HL-60 (cell line): ENCODE data around the gene TBC1D22A.

ENCODE experiments used
- DNase-seq, 2 experiments: peaks; one replicate each; pipeline ENCODE4 v3.0.0-alpha.2; 2010 to 2020; ENCODE audit warnings: low read depth in 1 of 2, low spot score in 1 of 2
- H3K27ac ChIP-seq: fragments of 250-450 bp; sonication (Bioruptor Pico); replicated peaks from 2 replicates; pipeline ENCODE4 v1.5.1; 2020; ENCODE audit warnings: mild to moderate bottlenecking, moderate library complexity
- H3K27me3 ChIP-seq: fragments of 250-450 bp; sonication (Bioruptor Pico); 2 replicates; pipeline ENCODE4 v1.5.1; 2021; ENCODE audit warnings: mild to moderate bottlenecking, moderate library complexity; ENCODE audit not compliant: insufficient read depth, poor library complexity, severe bottlenecking
- H3K4me3 ChIP-seq: replicated peaks from 2 replicates; pipeline ENCODE4 v1.5.1; 2011; ENCODE audit warnings: mild to moderate bottlenecking, control low read depth, low read length; ENCODE audit not compliant: insufficient read depth
- CTCF ChIP-seq: IDR thresholded peaks from one replicate; pipeline ENCODE4 v1.5.1; 2011; ENCODE audit warnings: low read length, control low read depth, inconsistent platforms; ENCODE audit not compliant: insufficient read depth
- GABPA ChIP-seq: IDR thresholded peaks from 2 replicates; pipeline ENCODE4 v1.6.1; 2012; ENCODE audit warnings: low read depth
- POLR2AphosphoS5 ChIP-seq: IDR thresholded peaks from 2 replicates; pipeline ENCODE4 v1.6.1; 2012; ENCODE audit warnings: low read depth
- SPI1 ChIP-seq: IDR thresholded peaks from 2 replicates; pipeline ENCODE4 v1.6.1; 2012; ENCODE audit warnings: low read depth, mild to moderate bottlenecking, borderline replicate concordance
- TF ChIP-seq, protein P1 (sequence below): IDR thresholded peaks from 2 replicates; pipeline ENCODE4 v1.6.1; 2012; ENCODE audit warnings: low read depth; ENCODE audit not compliant: insufficient replicate concordance

TBC1D22A gene

DNA sequence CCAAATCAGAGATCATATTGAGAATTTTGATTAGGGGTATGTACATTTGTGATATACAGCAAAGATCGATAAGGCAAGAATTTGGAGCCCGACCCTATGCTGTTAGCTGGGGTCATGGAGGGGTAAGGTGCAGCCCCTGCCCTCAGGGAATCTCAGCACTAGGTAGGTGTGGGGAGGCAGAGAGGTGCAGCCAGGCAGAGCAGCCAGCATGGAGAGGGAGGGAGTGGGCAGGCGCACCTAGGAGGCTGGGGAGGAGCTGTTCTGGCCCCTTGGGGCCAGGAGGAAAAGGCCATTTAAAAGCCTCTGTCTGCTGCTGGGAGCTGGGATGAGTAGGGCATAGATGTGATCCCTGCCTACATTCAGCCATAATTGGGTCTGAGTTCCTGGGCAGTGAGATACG, 293.0 kb downstream of the TBC1D22A start:
- Histone ChIP-seq H3K27ac (no peak overlapping the region), H3K27me3 (no peaks in the 10 kb centered on the region), H3K4me3 (no peak overlapping the region)
- DNase-seq: no peak
- no peak for TF ChIP-seq GABPA
- no peak for TF ChIP-seq SPI1
- TF ChIP-seq POLR2AphosphoS5: no peak
- no peak for TF ChIP-seq CTCF
- TF ChIP-seq, protein P1, sequence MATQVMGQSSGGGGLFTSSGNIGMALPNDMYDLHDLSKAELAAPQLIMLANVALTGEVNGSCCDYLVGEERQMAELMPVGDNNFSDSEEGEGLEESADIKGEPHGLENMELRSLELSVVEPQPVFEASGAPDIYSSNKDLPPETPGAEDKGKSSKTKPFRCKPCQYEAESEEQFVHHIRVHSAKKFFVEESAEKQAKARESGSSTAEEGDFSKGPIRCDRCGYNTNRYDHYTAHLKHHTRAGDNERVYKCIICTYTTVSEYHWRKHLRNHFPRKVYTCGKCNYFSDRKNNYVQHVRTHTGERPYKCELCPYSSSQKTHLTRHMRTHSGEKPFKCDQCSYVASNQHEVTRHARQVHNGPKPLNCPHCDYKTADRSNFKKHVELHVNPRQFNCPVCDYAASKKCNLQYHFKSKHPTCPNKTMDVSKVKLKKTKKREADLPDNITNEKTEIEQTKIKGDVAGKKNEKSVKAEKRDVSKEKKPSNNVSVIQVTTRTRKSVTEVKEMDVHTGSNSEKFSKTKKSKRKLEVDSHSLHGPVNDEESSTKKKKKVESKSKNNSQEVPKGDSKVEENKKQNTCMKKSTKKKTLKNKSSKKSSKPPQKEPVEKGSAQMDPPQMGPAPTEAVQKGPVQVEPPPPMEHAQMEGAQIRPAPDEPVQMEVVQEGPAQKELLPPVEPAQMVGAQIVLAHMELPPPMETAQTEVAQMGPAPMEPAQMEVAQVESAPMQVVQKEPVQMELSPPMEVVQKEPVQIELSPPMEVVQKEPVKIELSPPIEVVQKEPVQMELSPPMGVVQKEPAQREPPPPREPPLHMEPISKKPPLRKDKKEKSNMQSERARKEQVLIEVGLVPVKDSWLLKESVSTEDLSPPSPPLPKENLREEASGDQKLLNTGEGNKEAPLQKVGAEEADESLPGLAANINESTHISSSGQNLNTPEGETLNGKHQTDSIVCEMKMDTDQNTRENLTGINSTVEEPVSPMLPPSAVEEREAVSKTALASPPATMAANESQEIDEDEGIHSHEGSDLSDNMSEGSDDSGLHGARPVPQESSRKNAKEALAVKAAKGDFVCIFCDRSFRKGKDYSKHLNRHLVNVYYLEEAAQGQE: no peak

DNA sequence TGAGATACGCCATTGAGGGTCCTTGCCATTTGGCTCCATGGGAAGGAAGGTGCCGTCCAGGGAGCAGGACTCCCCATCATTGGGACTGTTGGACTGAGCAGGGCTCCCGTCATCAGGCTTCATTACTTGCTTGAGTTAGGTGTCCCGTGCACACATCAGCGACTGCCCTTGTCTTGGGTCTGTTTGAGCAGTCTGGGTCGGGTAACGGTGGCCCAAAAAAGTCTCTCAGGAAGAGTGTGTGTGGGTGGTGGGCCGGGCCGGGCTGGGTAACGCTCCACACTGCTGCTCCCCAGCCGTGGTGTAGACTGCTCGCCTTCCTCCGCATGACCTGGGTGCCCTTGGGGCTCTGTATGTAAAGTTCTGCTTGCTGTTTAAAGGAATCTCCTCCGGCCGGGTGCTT, 293.5 kb downstream of the TBC1D22A start:
- no peak overlapping the region for H3K27ac ChIP-seq
- DNase-seq: no peak
- H3K4me3 ChIP-seq: no peak overlapping the region
- H3K27me3 ChIP-seq: no peaks in the 10 kb centered on the region
- TF ChIP-seq GABPA (no peak), SPI1 (no peak), CTCF (no peak), POLR2AphosphoS5 (no peak)
- TF ChIP-seq, protein P1: no peak

GRCh38 chr22:47056361-47056760, 293.9 kb downstream of the TBC1D22A start:
- DNase-seq: no peak
- TF ChIP-seq SPI1 (no peak), CTCF (no peak), POLR2AphosphoS5 (no peak), GABPA (no peak)
- TF ChIP-seq, protein P1: no peak
- Histone ChIP-seq H3K27me3 (no peaks in the 10 kb centered on the region), H3K27ac (no peak overlapping the region), H3K4me3 (no peak overlapping the region)
